MM.1S (cell line): ENCODE measurements around the gene AMZ1.

Experiments
- DNase-seq: peaks from one replicate; pipeline ENCODE4 v3.0.0-alpha.2; 2015
- H2AFZ ChIP-seq: fragments of 300-600 bp; sonication (generic); 2 replicates; pipeline ENCODE4 v1.6.0; 2016; ENCODE audit warnings: antibody characterized with exemption, low read length
- H3F3A ChIP-seq: fragments of 300-600 bp; sonication (generic); 2 replicates; pipeline ENCODE4 v1.6.1; 2016; ENCODE audit warnings: mild to moderate bottlenecking, antibody characterized with exemption, low read length, moderate library complexity, mixed read lengths; ENCODE audit not compliant: insufficient read depth
- H3K27ac ChIP-seq: fragments of 300-600 bp; sonication (generic); 2 replicates; pipeline ENCODE4 v1.5.1; 2016; ENCODE audit warnings: mild to moderate bottlenecking, low read length
- H3K27me3 ChIP-seq: fragments of 300-600 bp; sonication (generic); replicated peaks from 2 replicates; pipeline ENCODE4 v1.6.0; 2016; ENCODE audit warnings: low read length; ENCODE audit not compliant: insufficient read depth
- H3K36me3 ChIP-seq: fragments of 300-600 bp; sonication (generic); replicated peaks from 2 replicates; pipeline ENCODE4 v1.6.1; 2016; ENCODE audit warnings: mild to moderate bottlenecking, low read length, mixed read lengths; ENCODE audit not compliant: insufficient read depth
- H3K4me1 ChIP-seq: fragments of 300-600 bp; sonication (generic); 2 replicates; pipeline ENCODE4 v1.6.1; 2016; ENCODE audit warnings: low read length, mixed read lengths
- H3K4me2 ChIP-seq: fragments of 300-600 bp; sonication (generic); 2 replicates; pipeline ENCODE4 v1.6.0; 2016; ENCODE audit warnings: low read depth, low read length
- H3K4me3 ChIP-seq: fragments of 300-600 bp; sonication (generic); 2 replicates; pipeline ENCODE4 v1.5.1; 2016; ENCODE audit warnings: low read length, mixed read lengths
- H3K79me2 ChIP-seq: fragments of 300-600 bp; sonication (generic); 2 replicates; pipeline ENCODE4 v1.6.1; 2016; ENCODE audit warnings: mixed run types, low read length, mixed read lengths
- H3K9ac ChIP-seq: fragments of 300-600 bp; sonication (generic); 2 replicates; pipeline ENCODE4 v1.6.1; 2016; ENCODE audit warnings: low read length, mixed read lengths
- H3K9me2 ChIP-seq: fragments of 300-600 bp; sonication (generic); replicated peaks from 2 replicates; pipeline ENCODE4 v1.6.1; 2016; ENCODE audit warnings: mild to moderate bottlenecking, low read length, mixed read lengths; ENCODE audit not compliant: insufficient read depth
- H3K9me3 ChIP-seq: fragments of 300-600 bp; sonication (generic); replicated peaks from 2 replicates; pipeline ENCODE4 v1.6.1; 2016; ENCODE audit warnings: mild to moderate bottlenecking, low read length, mixed read lengths; ENCODE audit not compliant: insufficient read depth
- H4K20me1 ChIP-seq: fragments of 300-600 bp; sonication (generic); 2 replicates; pipeline ENCODE4 v1.6.1; 2016; ENCODE audit warnings: mild to moderate bottlenecking, low read length, moderate library complexity, mixed read lengths; ENCODE audit not compliant: insufficient read depth
- EZH2 ChIP-seq: fragments of 300-600 bp; sonication (generic); optimal IDR thresholded peaks from 2 replicates; pipeline ENCODE3; 2017; ENCODE audit warnings: low read depth, mild to moderate bottlenecking, antibody characterized with exemption, low read length, mixed read lengths
- EZH2phosphoT487 ChIP-seq: fragments of 300-600 bp; sonication (generic); IDR thresholded peaks from 2 replicates; pipeline ENCODE4 v1.6.1; 2018; ENCODE audit warnings: antibody characterized with exemption, low read length
- TF ChIP-seq, protein P1 (sequence below): fragments of 300-600 bp; sonication (generic); IDR thresholded peaks from 2 replicates; pipeline ENCODE4 v1.5.1; 2016; ENCODE audit warnings: antibody characterized with exemption, low read length, mixed read lengths

AMZ1 gene

DNA sequence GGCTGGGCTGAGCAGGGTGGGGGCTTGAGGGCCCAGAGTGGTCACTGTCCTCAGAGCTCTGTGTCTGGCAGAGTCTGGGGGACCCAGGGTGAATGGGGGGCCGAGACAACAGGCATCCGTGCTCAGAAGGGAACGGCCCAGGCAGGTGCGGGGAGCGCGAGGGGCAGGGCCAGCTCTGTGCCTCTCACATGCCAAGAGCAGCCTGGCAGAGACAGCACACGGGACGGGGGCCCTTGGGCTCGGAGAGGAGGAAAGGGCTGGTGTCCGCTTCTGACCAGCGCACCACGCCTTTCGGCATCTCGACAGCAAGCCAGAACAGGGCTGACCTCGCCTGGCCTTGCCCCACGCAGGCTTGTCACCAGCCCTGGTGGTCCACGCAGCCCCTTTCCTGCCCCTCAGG is 13.4 kb downstream of the AMZ1 start:
- Histone ChIP-seq H4K20me1 (no peaks in the 10 kb centered on the region), H2AFZ (no peak overlapping the region), H3K27me3 (peaks cover 13% of the 10 kb centered on the region; the same call in 1 of the 2 replicates), H3F3A (peaks cover 8% of the 10 kb centered on the region), H3K79me2 (no peaks in the 10 kb centered on the region), H3K9ac (no peak overlapping the region), H3K4me1 (peaks cover 4% of the 10 kb centered on the region; the same call in 1 of the 2 replicates), H3K36me3 (no peaks in the 10 kb centered on the region), H3K4me2 (no peak overlapping the region), H3K27ac (no peak overlapping the region), H3K9me3 (no peaks in the 10 kb centered on the region), H3K9me2 (no peaks in the 10 kb centered on the region), H3K4me3 (no peak overlapping the region)
- no peak for DNase-seq
- TF ChIP-seq, protein P1, sequence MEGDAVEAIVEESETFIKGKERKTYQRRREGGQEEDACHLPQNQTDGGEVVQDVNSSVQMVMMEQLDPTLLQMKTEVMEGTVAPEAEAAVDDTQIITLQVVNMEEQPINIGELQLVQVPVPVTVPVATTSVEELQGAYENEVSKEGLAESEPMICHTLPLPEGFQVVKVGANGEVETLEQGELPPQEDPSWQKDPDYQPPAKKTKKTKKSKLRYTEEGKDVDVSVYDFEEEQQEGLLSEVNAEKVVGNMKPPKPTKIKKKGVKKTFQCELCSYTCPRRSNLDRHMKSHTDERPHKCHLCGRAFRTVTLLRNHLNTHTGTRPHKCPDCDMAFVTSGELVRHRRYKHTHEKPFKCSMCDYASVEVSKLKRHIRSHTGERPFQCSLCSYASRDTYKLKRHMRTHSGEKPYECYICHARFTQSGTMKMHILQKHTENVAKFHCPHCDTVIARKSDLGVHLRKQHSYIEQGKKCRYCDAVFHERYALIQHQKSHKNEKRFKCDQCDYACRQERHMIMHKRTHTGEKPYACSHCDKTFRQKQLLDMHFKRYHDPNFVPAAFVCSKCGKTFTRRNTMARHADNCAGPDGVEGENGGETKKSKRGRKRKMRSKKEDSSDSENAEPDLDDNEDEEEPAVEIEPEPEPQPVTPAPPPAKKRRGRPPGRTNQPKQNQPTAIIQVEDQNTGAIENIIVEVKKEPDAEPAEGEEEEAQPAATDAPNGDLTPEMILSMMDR: no peak
- TF ChIP-seq EZH2 (no peak), EZH2phosphoT487 (no peak)

DNA sequence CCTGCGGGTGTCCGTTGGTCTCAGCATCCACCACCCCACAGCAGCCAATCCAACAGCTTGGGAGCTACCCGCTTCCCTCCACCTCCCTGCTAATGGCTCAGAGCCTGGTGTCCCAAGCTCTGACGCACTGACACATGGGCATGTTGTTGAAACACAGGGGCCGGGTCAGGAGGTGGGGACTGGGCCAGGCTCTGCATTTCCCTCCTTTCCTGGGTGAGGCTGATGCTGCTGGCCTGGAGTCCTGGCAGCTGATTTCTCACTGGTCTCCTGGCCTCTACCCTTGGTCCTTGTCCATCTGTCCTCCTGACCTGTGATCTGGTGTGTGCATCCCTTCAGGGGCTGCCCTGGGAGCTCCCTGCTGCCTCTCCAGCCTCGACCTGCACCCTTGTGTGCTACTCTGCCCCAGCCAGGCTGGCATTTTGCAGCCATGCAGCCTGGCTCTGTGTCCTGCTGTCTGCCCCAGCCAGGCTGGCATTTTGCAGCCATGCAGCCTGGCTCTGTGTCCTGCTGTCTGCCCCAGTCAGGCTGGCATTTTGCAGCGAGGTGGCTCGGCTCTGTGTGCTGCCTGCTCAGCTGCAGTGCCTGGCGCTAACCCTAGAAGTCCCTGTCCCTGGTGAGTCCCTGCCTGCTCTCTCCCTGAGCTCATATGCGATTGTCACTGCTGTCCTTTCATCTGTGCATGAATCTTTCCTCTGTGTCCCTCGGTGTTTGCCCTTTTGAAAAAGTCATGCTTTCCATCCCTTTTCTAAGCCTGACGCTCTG is 14.0 kb downstream of the AMZ1 start:
- no peak overlapping the region for H3K4me3 ChIP-seq
- H3K36me3 ChIP-seq: no peaks in the 10 kb centered on the region
- no peaks in the 10 kb centered on the region for H3K9me3 ChIP-seq
- DNase-seq: no peak
- TF ChIP-seq, protein P1: no peak
- TF ChIP-seq EZH2 (no peak), EZH2phosphoT487 (no peak)
- no peaks in the 10 kb centered on the region for H3K9me2 ChIP-seq
- H3K4me1 ChIP-seq: peaks cover 4% of the 10 kb centered on the region; the same call in 1 of the 2 replicates
- H3K9ac ChIP-seq: no peak overlapping the region
- H3K4me2 ChIP-seq: no peak overlapping the region
- peaks cover 13% of the 10 kb centered on the region; the same call in 1 of the 2 replicates for H3K27me3 ChIP-seq
- H4K20me1 ChIP-seq: no peaks in the 10 kb centered on the region
- no peaks in the 10 kb centered on the region for H3K79me2 ChIP-seq
- H2AFZ ChIP-seq: no peak overlapping the region
- H3K27ac ChIP-seq: no peak overlapping the region
- peaks cover 8% of the 10 kb centered on the region for H3F3A ChIP-seq

DNA sequence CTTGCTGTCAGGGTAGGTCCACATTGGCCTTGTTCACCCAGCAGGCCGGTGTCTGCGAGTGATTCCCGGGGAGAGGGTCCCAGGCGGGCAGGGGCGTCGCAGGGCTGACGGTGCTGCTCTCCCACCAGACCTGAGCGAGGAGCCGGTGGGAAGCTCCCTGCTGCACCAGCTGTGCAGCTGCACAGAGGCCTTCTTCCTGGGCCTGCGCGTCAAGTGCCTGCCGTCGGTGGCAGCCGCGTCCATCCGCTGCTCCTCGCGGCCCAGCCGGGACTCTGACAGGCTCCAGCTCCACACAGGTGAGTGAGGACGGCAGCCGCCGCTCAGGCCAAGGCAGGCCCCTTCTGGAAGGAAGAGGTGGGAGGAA is 14.6 kb downstream of the AMZ1 start:
- no peaks in the 10 kb centered on the region for H3K9me2 ChIP-seq
- H3K9ac ChIP-seq: no peak overlapping the region
- H4K20me1 ChIP-seq: no peaks in the 10 kb centered on the region
- H3K36me3 ChIP-seq: no peaks in the 10 kb centered on the region
- no peak overlapping the region for H3K4me2 ChIP-seq
- no peak overlapping the region for H2AFZ ChIP-seq
- peaks cover 8% of the 10 kb centered on the region for H3F3A ChIP-seq
- TF ChIP-seq, protein P1: no peak
- TF ChIP-seq EZH2: no peak
- TF ChIP-seq EZH2phosphoT487: no peak
- no peak overlapping the region for H3K4me3 ChIP-seq
- H3K9me3 ChIP-seq: no peaks in the 10 kb centered on the region
- no peaks in the 10 kb centered on the region for H3K79me2 ChIP-seq
- H3K4me1 ChIP-seq: peaks cover 4% of the 10 kb centered on the region; the same call in 1 of the 2 replicates
- no peak overlapping the region for H3K27ac ChIP-seq
- H3K27me3 ChIP-seq: peaks cover 11% of the 10 kb centered on the region; the same call in 1 of the 2 replicates
- DNase-seq: no peak
